ENCODE data around the gene TOMM40L. TPM values are rescaled to one million over a fixed set of nuclear protein-coding genes. Genes with fewer than 3 reads are reported as not detected.
"Not testable (repeated sequence)": the region's sequence is repeated elsewhere in the genome, so short reads cannot be mapped to it uniquely, and the experiment has no call there.

The TOMM40L gene
- total RNA-seq, 1 donor from 2014 or later = 25.3 TPM

DNA sequence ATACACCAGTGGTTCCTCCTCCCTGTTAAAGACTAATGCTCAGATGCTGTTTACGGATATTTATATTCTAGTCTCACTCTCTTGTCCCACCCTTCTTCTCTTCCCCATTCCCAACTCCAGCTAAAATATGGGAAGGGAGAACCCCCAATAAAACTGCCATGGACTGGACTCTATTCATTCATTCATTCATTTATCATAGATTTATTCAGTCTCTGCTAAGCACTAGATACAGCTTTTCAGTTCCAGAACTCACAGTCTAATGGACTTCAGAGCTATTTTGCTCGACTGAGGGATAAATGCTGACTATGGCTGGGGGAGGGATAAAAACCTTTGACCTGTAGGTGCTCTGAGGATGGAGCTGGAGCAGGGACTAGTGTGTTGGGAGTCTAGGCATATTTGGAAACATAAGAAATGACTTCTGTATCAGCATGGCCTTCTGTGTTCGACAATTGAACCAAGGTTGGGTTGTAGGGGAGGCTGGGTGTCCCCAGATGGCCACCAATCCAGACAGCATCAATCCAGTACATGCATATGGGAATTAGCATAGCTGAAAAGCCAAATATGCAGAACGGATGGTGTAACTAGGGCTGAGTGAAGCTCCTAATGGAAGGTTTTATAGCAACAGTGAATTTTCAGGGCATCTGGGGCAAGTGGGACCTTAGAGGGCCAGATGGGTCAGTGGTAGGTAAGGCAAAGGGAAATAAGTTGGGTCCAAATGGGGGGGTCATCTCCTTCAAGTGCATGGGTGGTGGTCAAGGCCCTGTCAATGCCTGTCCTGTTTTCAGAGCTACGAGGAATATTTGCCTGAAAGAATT lies 6.6 kb upstream of the TOMM40L start:
- no peak overlapping the region for H3K4me3 Mint-ChIP-seq
- H3K27me3 Mint-ChIP-seq (ENCODE audit: insufficient read depth) = peaks cover 3% of the 10 kb centered on the region
- H3K36me3 Mint-ChIP-seq (ENCODE audit: low read depth) = peaks cover 7% of the 10 kb centered on the region
- no peak overlapping the region for H3K27ac Mint-ChIP-seq
- DNase-seq (ENCODE audit: low spot score) = no peak
- intact Hi-C loops (cut with micrococcal nuclease) = no loop called here
- no peaks in the 10 kb centered on the region for H3K9me3 Mint-ChIP-seq
- H3K4me1 Mint-ChIP-seq (ENCODE audit: low read depth) = peaks cover 37% of the 10 kb centered on the region

DNA sequence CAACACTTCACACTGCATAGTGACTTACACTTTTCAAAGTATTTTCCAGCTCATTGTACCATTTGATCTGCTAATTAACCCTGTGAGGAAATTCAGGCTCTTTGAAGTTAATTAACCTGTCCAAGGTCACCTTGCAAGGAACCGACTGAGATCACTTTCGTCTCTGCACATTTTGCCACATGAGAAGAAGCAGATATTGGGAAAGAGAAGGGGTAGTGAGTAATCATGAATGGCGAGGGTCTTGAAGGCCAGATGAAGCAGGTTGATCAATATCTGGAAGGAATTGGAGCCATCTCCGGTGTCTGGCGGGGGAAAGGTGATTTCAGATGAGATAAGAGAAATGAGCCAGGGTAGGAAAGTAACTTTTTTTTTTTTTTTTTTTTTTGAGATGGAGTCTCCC lies 5.9 kb upstream of the TOMM40L start:
- H3K4me1 Mint-ChIP-seq (ENCODE audit: low read depth) = peaks cover 31% of the 10 kb centered on the region
- peaks cover 3% of the 10 kb centered on the region for H3K27me3 Mint-ChIP-seq (ENCODE audit: insufficient read depth)
- H3K4me3 Mint-ChIP-seq = no peak overlapping the region
- H3K36me3 Mint-ChIP-seq (ENCODE audit: low read depth) = peaks cover 3% of the 10 kb centered on the region
- no peaks in the 10 kb centered on the region for H3K9me3 Mint-ChIP-seq
- DNase-seq (ENCODE audit: low spot score) = no peak
- intact Hi-C loops (cut with micrococcal nuclease) = no loop called here
- no peak overlapping the region for H3K27ac Mint-ChIP-seq

DNA sequence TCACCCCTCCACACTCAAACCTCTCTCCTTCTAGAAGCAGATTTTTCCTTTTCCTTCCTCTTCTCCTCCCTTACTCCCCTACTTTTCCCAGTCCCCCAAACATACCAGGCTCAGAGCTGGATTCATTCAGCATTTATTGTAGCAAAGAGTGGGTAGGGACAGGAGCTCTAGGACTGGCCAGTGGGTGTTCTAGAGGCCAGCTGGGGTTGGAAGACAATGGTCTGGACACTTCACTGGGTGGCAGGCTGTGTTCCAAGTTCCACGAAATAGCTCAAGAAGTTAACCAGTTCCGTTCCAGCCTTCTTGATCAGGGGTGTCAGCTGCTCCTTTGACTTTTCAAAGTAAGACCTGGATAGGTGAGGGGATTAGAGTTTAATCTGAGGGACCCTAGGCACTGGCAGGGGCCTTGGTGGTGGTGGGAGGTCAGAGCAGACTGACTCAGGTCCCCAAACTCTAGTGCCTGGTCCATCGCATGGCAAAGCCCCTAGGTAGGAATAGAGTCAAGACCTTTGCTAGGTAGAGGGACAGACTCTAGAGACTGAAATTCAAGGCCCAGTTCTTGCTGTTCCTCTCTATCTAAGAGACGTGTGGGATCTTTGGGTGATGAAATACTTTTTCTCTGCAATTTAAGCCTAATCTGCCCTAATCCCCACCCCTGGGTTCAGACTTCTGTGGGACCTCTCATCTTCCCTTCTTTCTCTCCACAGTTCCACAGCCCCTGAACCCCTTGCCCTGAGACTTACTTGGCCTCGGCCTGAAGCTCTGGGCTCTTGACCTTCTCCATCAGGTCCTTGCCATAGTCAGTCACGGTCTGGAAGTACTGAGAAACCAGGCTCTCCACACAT lies 3.5 kb upstream of the TOMM40L start:
- H3K4me1 Mint-ChIP-seq (ENCODE audit: low read depth) = peaks cover 33% of the 10 kb centered on the region
- no peak overlapping the region for H3K4me3 Mint-ChIP-seq
- no peak overlapping the region for H3K27ac Mint-ChIP-seq
- peaks cover 3% of the 10 kb centered on the region for H3K27me3 Mint-ChIP-seq (ENCODE audit: insufficient read depth)
- peaks cover 2% of the 10 kb centered on the region for H3K36me3 Mint-ChIP-seq (ENCODE audit: low read depth)
- no peaks in the 10 kb centered on the region for H3K9me3 Mint-ChIP-seq
- no peak for DNase-seq (ENCODE audit: low spot score)
- intact Hi-C loops (cut with micrococcal nuclease) = no loop called here

DNA sequence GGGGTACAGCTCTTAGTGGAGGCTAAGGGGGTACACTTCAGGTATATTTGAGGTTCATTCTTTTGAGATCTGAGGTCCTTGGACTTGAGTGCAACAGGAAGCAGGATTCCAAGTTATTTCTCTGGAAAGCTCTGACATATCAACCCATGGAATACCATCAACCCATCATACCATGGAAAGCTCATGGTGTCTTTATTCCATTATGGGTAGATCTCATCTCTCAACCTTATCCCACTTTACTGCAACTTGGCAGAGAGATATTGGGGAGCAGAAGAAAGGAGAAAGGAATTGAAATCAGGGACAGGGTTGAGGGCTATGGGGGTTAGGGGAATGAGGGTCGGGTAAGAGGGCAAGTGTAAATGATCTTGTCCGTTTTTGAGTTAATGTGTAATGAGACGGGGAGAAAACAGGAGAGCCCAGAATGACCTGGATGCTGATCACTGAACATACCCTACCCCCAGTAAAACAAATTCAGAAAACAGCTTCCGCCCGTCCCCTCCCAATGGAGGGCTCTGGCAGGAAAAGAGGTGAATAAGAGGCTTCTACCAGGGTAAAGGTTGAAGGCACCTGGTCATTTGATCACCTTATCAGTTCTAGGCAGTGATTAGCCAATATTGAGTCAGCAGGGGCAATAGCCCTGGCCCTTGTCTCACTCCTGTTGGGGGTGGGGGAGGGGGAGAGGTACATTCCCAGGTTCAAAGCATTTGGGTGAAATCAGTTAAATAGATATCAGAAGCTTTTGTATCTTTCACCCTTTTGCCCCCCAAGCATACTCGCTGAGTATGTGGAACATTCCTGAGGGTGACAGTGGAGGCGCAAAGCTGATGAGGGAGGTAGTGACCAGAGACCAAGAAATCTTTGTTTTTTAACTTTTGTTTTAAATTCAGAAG lies 1.8 kb upstream of the TOMM40L start:
- intact Hi-C loops (cut with micrococcal nuclease) = no loop called here
- no peak for DNase-seq (ENCODE audit: low spot score)
- H3K27me3 Mint-ChIP-seq (ENCODE audit: insufficient read depth) = peaks cover 3% of the 10 kb centered on the region
- H3K27ac Mint-ChIP-seq = no peak overlapping the region
- H3K36me3 Mint-ChIP-seq (ENCODE audit: low read depth) = peaks cover 13% of the 10 kb centered on the region
- peaks cover 24% of the 10 kb centered on the region for H3K4me1 Mint-ChIP-seq (ENCODE audit: low read depth)
- H3K4me3 Mint-ChIP-seq = no peak overlapping the region
- no peaks in the 10 kb centered on the region for H3K9me3 Mint-ChIP-seq

DNA sequence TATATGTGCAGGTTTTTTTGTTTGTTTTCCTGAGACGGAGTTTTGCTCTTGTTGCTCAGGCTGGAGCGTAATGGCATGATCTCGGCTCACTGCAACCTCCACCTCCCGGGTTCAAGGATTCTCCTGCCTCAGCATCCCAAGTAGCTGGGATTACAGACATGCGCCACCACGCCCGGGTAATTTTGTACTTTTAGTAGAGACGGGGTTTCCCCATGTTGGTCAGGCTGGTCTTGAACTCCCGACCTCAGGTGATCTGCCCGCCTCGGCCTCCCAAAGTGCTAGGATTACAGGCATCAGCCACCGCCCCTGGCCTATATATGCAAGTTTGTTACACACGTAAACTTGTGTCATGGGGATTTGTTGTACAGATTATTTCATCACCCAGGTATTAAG lies 1.2 kb upstream of the TOMM40L start:
- H3K27me3 Mint-ChIP-seq (ENCODE audit: insufficient read depth); DNase-seq (ENCODE audit: low spot score); H3K27ac Mint-ChIP-seq; H3K9me3 Mint-ChIP-seq; H3K4me3 Mint-ChIP-seq: not testable (repeated sequence)
- Mint-ChIP-seq H3K36me3 (ENCODE audit: low read depth) (peaks cover 13% of the 10 kb centered on the region), H3K4me1 (ENCODE audit: low read depth) (peaks cover 24% of the 10 kb centered on the region)
- intact Hi-C loops (cut with micrococcal nuclease) = loop anchor here (1.0 to 5.0 kb wide), 10 partner anchors 14 to 542 kb away; partner anchors contain the start of genes ATF6, CFAP126, NDUFS2 and NIT1

DNA sequence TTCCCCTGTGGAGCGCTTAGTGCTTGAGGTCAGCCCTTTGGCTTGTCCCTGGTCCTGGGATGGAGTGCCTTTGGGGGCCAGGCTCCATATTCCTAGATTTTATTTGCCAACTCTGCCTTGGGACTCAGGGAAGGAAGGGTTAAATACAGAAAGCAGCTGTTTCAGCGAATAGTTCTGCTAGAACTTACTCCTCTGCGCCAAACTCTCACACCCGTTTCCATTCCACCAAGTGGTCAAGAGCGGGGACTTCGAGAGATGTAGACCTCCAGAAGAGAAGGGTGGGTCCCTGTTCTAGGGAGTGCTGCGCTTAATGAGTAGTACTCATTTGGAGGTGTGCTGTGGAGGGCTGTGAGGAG lies 704 bp upstream of the TOMM40L start:
- no peak for DNase-seq (ENCODE audit: low spot score)
- Mint-ChIP-seq H3K4me3 (peak overlapping the region; percentile 99), H3K9me3 (no peaks in the 10 kb centered on the region), H3K36me3 (ENCODE audit: low read depth) (peaks cover 15% of the 10 kb centered on the region), H3K4me1 (ENCODE audit: low read depth) (peaks cover 24% of the 10 kb centered on the region), H3K27ac (peak overlapping the region; percentile 100), H3K27me3 (ENCODE audit: insufficient read depth) (peaks cover 3% of the 10 kb centered on the region)
- intact Hi-C loops (cut with micrococcal nuclease) = loop anchor here (1.0 to 5.0 kb wide), 10 partner anchors 15 to 541 kb away; partner anchors contain the start of genes ATF6, CFAP126, NDUFS2 and NIT1

DNA sequence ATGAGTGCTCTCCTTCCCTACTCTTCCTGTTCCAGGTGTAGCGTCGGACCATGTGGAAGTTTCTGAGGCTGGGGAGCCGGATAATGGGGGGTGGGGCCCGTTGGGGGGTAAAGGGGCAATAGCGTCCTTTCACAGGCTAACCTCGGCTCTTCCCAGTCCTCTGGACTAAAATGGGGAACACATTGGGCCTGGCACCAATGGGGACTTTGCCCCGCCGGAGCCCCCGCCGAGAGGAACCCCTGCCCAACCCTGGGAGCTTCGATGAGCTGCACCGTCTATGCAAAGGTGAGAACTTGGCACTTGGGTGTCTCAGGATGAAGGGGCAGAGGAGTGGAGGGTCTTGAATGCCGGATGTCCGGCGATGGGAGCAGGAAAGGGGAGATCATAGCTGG lies 456 bp downstream of the TOMM40L start:
- DNase-seq (ENCODE audit: low spot score) = no peak
- H3K27me3 Mint-ChIP-seq (ENCODE audit: insufficient read depth) = peaks cover 3% of the 10 kb centered on the region
- H3K4me3 Mint-ChIP-seq = peak overlapping the region; percentile 99
- H3K27ac Mint-ChIP-seq = peak overlapping the region; percentile 100
- H3K36me3 Mint-ChIP-seq (ENCODE audit: low read depth) = peaks cover 18% of the 10 kb centered on the region
- intact Hi-C loops (cut with micrococcal nuclease) = loop anchor here (2.0 to 5.0 kb wide), 3 partner anchors 68 to 518 kb away; partner anchors contain the start of genes CFAP126 and USP21
- H3K9me3 Mint-ChIP-seq = no peaks in the 10 kb centered on the region
- H3K4me1 Mint-ChIP-seq (ENCODE audit: low read depth) = peaks cover 24% of the 10 kb centered on the region

DNA sequence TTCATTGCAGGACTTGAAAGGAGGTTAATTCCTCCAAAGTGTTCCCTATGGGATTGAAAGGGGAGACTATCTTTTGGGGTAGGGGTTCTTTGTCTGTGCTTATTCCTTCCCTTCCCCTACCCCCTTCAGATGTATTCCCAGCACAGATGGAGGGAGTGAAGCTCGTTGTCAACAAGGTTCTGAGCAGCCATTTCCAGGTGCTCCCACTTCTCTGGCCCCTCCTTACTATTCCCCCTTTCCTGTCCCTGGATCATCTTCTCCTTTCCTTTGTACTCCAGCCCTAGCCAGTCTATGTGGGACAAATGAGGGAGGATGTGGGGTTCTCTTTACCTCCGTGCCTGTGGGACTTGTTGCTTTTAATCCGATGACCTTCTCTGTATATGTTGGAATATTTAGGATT lies 899 bp downstream of the TOMM40L start:
- Mint-ChIP-seq H3K36me3 (ENCODE audit: low read depth) (peaks cover 18% of the 10 kb centered on the region), H3K4me3 (peak overlapping the region; percentile 99), H3K9me3 (no peaks in the 10 kb centered on the region), H3K4me1 (ENCODE audit: low read depth) (peaks cover 24% of the 10 kb centered on the region), H3K27me3 (ENCODE audit: insufficient read depth) (peaks cover 3% of the 10 kb centered on the region), H3K27ac (peak overlapping the region; percentile 100)
- DNase-seq (ENCODE audit: low spot score) = no peak
- intact Hi-C loops (cut with micrococcal nuclease) = loop anchor here (1.0 to 5.0 kb wide), 6 partner anchors 65 to 518 kb away; partner anchors contain the start of genes CFAP126 and USP21

DNA sequence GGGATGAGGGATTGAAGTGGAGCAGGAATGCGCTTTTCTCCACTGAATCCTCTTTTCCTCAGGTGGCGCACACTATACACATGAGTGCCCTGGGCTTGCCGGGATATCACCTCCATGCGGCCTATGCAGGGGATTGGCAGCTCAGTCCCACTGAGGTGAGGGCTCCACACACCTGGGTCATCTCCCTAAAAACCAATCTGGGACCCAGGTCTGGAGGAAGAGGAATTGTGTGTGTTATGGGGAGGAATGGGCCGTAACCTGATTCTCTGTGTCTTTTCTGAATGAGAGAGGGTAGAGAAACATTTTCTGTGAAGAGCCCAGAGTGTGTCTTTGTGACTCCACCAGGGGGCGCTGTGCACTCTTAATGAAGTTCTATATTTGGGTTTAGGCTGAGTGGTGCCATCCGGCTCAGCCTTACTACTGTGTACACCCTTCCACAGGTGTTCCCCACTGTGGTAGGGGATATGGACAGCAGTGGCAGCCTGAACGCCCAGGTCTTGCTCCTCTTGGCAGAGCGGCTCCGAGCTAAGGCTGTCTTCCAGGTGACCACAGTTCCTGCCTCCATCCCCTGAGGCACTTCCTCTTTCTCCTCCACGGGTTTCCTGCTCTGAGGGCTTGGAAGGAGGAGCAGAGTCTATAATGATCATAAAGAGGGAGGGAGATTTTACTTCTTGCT lies 1.5 kb downstream of the TOMM40L start:
- Mint-ChIP-seq H3K36me3 (ENCODE audit: low read depth) (peaks cover 18% of the 10 kb centered on the region), H3K4me3 (peak overlapping the region; percentile 99), H3K4me1 (ENCODE audit: low read depth) (peaks cover 24% of the 10 kb centered on the region), H3K27me3 (ENCODE audit: insufficient read depth) (peaks cover 3% of the 10 kb centered on the region), H3K9me3 (no peaks in the 10 kb centered on the region), H3K27ac (peak overlapping the region; percentile 79)
- intact Hi-C loops (cut with micrococcal nuclease) = loop anchor here (1.0 to 5.0 kb wide), 6 partner anchors 64 to 517 kb away; partner anchors contain the start of genes CFAP126 and USP21
- DNase-seq (ENCODE audit: low spot score) = peak; percentile 80

DNA sequence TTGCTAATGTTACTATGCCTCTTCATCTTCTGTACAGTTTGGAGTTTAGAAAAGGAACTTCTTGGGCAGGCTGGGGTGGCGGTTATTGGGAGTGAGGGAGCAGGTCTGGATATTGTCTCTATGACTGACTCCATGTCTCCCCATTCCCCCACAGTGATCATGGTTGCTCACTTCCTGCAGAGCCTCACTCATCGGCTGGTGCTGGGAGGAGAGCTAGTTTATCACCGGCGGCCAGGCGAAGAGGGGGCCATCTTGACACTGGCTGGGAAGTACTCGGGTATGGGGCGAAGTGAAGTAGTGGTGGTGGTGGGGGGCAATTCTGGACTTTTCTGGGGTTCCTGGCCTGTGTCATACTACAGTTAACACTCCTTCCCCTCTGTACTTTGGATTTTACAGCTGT lies 2.2 kb downstream of the TOMM40L start:
- DNase-seq (ENCODE audit: low spot score) = no peak
- Mint-ChIP-seq H3K36me3 (ENCODE audit: low read depth) (peaks cover 18% of the 10 kb centered on the region), H3K4me1 (ENCODE audit: low read depth) (peaks cover 24% of the 10 kb centered on the region), H3K27me3 (ENCODE audit: insufficient read depth) (peaks cover 3% of the 10 kb centered on the region), H3K9me3 (no peaks in the 10 kb centered on the region), H3K4me3 (peak overlapping the region; percentile 99), H3K27ac (peak overlapping the region; percentile 79)
- intact Hi-C loops (cut with micrococcal nuclease) = loop anchor here (5.0 kb wide), 1 partner anchor 139 kb away; the partner anchor contains the start of gene CFAP126

DNA sequence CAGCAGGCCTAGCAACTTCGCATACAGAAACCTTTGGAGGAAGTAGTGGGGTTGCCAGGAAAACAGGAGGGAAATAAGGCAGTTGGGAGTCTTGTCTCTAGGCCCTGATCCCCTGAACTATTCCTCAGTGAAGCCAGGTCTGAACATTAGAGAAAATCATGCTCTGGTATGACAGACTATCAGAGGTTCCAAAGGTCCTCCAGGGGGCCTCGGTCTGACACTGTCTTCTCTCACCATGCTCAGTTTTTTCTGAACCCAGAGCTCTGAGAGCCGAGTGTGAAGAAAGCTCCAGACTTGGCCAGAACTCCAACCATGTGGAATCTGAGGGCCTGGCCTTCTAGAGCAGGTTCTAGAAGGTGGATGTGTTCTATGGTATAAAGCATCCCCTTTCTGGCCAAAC lies 4.0 kb downstream of the TOMM40L start:
- Mint-ChIP-seq H3K36me3 (ENCODE audit: low read depth) (peaks cover 18% of the 10 kb centered on the region), H3K27ac (no peak overlapping the region), H3K9me3 (no peaks in the 10 kb centered on the region), H3K4me3 (no peak overlapping the region), H3K4me1 (ENCODE audit: low read depth) (peaks cover 24% of the 10 kb centered on the region), H3K27me3 (ENCODE audit: insufficient read depth) (peaks cover 2% of the 10 kb centered on the region)
- intact Hi-C loops (cut with micrococcal nuclease) = loop anchor here (5.0 kb wide), 1 partner anchor 137 kb away; the partner anchor contains the start of gene CFAP126
- no peak for DNase-seq (ENCODE audit: low spot score)

DNA sequence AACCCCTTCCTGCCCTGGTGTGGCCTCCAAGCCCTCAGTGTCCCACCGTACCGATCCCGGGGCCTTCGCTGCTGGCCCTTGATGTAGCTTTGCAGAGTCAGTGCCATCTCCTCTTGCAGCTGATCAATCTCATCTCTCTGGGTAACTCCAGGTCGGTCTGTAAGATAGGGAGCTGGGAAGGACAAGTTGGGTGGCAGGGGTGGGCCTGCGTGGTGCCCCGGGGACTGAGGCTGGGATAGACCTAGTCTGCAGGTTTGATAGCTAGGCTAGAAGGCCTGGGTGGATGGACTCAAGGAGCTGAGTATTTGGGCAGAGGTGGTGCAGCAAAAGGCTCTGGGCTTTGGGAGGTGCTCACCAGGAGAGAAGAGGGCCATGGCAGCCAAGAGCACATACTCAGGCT lies 4.9 kb downstream of the TOMM40L start:
- intact Hi-C loops (cut with micrococcal nuclease) = no loop called here
- Mint-ChIP-seq H3K27ac (no peak overlapping the region), H3K9me3 (no peaks in the 10 kb centered on the region), H3K4me1 (ENCODE audit: low read depth) (peaks cover 19% of the 10 kb centered on the region), H3K36me3 (ENCODE audit: low read depth) (peaks cover 18% of the 10 kb centered on the region), H3K4me3 (no peak overlapping the region), H3K27me3 (ENCODE audit: insufficient read depth) (peaks cover 2% of the 10 kb centered on the region)
- no peak for DNase-seq (ENCODE audit: low spot score)
